AG09319 (cell line): ENCODE measurements around the gene PARP8.

Source experiments
- DNase-seq: peaks from one replicate; pipeline ENCODE4 v3.0.0-alpha.2; 2010; ENCODE audit warnings: low read depth; ENCODE audit errors: extremely low read depth
- TF ChIP-seq, protein P1 (sequence below): IDR thresholded peaks from 2 replicates; pipeline ENCODE4 v1.5.1; 2011; ENCODE audit warnings: low read depth, mild to moderate bottlenecking, inconsistent platforms, low read length, moderate library complexity

The PARP8 gene

GRCh38 chr5:50887889-50888633 lies 221.6 kb downstream of the PARP8 start:
- TF ChIP-seq, protein P1, sequence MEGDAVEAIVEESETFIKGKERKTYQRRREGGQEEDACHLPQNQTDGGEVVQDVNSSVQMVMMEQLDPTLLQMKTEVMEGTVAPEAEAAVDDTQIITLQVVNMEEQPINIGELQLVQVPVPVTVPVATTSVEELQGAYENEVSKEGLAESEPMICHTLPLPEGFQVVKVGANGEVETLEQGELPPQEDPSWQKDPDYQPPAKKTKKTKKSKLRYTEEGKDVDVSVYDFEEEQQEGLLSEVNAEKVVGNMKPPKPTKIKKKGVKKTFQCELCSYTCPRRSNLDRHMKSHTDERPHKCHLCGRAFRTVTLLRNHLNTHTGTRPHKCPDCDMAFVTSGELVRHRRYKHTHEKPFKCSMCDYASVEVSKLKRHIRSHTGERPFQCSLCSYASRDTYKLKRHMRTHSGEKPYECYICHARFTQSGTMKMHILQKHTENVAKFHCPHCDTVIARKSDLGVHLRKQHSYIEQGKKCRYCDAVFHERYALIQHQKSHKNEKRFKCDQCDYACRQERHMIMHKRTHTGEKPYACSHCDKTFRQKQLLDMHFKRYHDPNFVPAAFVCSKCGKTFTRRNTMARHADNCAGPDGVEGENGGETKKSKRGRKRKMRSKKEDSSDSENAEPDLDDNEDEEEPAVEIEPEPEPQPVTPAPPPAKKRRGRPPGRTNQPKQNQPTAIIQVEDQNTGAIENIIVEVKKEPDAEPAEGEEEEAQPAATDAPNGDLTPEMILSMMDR: no peak
- no peak for DNase-seq

- no peak for DNase-seq
- TF ChIP-seq, protein P1: no peak
Measured at GRCh38 chr5:50888751-50889150, 222.3 kb downstream of the PARP8 start.

DNA sequence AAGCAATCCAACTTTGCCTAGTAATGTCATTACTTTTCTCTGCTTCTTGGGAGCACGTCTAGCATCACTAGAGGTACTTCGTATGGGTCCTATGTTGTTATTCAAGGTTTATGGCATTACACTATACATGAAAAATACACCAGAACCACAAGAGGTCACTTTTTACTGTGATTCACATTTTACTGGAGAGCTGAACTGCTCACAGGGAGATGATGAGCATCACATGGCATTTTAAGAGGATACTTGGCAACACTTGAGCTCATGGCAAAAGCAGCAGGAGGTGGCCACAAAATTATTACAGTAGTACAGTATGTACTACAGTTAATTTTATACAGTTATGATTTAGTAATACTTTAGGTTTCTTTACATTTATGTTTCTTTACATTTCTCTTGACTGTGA lies 223.4 kb downstream of the PARP8 start:
- TF ChIP-seq, protein P1: no peak
- no peak for DNase-seq
